Glutamatergic neuron (in vitro differentiated cells): ENCODE measurements around the gene ATP7B. TPM values are rescaled to one million over a fixed set of nuclear protein-coding genes. Genes with fewer than 3 reads are reported as not detected.

Source experiments
- DNase-seq: peaks from one replicate; pipeline ENCODE4 v3.0.0; 2022
- H3K27ac Mint-ChIP-seq: one replicate; pipeline ENCODE4 v1.8.0; 2020; ENCODE audit warnings: mild to moderate bottlenecking, mixed read lengths, inconsistent platforms; ENCODE audit not compliant: unreplicated experiment
- H3K27me3 Mint-ChIP-seq: one replicate; pipeline ENCODE4 v1.8.0; 2020; ENCODE audit warnings: mild to moderate bottlenecking, moderate library complexity, mixed read lengths, inconsistent platforms; ENCODE audit not compliant: unreplicated experiment
- H3K36me3 Mint-ChIP-seq: one replicate; pipeline ENCODE4 v1.8.0; 2020; ENCODE audit warnings: mild to moderate bottlenecking, mixed read lengths, inconsistent platforms; ENCODE audit not compliant: unreplicated experiment
- H3K4me1 Mint-ChIP-seq: one replicate; pipeline ENCODE4 v1.8.0; 2020; ENCODE audit warnings: mild to moderate bottlenecking, low read depth, mixed read lengths, inconsistent platforms; ENCODE audit not compliant: unreplicated experiment
- H3K4me3 Mint-ChIP-seq: one replicate; pipeline ENCODE4 v1.8.0; 2020; ENCODE audit warnings: mild to moderate bottlenecking, mixed read lengths, inconsistent platforms; ENCODE audit not compliant: unreplicated experiment
- H3K9me3 Mint-ChIP-seq: one replicate; pipeline ENCODE4 v1.8.0; 2020; ENCODE audit warnings: mild to moderate bottlenecking, moderate library complexity, mixed read lengths, inconsistent platforms; ENCODE audit not compliant: unreplicated experiment
- CTCF ChIP-seq: fragments of 200-600 bp; sonication (generic); IDR thresholded peaks from one replicate; pipeline ENCODE4 v1.5.0; 2021; ENCODE audit not compliant: partially characterized antibody, unreplicated experiment
- total RNA-seq: library from RNA; stranded (reverse); fragmentation: NEBNext Ultra II Directional; extraction: Animal tissue kit (Norgen Biotek cat#: 25700); gene quantifications from one replicate; pipeline ENCODE4 v1.2.1, GENCODE V29; 2021; ENCODE audit not compliant: unreplicated experiment

Gene ATP7B
- total RNA-seq, 1 donor from 2014 or later = 17.4 TPM

DNA sequence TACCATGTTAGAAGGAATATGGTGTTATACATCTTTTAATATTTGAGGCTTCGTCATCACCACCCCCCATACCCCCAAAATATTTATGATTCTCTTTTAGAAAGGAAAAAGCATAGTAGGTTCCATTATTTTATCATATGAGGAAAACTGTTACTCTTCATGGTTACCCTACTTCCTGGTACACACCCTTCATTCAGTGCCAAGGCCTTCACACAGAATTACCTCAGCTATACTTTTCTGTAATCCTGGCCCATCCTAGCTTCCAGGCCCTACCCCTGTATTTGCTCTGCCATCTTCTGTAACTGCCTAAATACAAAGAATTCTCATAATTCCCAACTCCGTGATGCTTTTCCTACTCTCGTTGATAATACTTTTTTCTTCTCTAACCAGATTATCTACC is 8.9 kb upstream of the ATP7B start:
- TF ChIP-seq CTCF = no peak
- no peak overlapping the region for H3K27ac Mint-ChIP-seq
- no peaks in the 10 kb centered on the region for H3K9me3 Mint-ChIP-seq
- H3K36me3 Mint-ChIP-seq = peaks cover 12% of the 10 kb centered on the region
- H3K4me3 Mint-ChIP-seq = no peak overlapping the region
- H3K4me1 Mint-ChIP-seq = no peaks in the 10 kb centered on the region
- no peaks in the 10 kb centered on the region for H3K27me3 Mint-ChIP-seq
- no peak for DNase-seq

DNA sequence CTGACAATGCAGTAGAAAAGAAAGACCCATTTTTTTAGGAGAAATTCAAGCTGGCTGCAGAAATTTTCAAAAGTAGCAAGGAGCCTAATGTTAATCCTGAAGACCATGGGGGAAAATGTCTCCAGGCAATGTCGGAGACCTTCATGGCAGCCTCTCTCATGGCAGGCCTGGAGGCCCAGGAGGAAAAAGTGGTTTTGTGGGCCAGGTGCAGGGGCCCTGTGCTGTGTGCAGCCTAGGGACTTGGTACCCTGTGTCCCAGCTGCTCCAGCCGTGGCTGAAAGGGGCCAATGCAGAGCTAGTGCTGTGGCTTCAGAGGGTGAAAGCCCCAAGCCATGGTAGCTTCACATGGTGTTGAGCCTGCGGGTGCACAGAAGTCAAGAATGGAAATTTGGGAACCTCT is 5.0 kb upstream of the ATP7B start:
- H3K4me3 Mint-ChIP-seq = no peak overlapping the region
- TF ChIP-seq CTCF = no peak
- peaks cover 3% of the 10 kb centered on the region for H3K4me1 Mint-ChIP-seq
- H3K27me3 Mint-ChIP-seq = peaks cover 5% of the 10 kb centered on the region
- no peak for DNase-seq
- H3K9me3 Mint-ChIP-seq = peaks cover 6% of the 10 kb centered on the region
- no peak overlapping the region for H3K27ac Mint-ChIP-seq
- peaks cover 10% of the 10 kb centered on the region for H3K36me3 Mint-ChIP-seq

GRCh38 chr13:52012512-52012836 is 1.2 kb upstream of the ATP7B start:
- H3K9me3 Mint-ChIP-seq = peaks cover 6% of the 10 kb centered on the region

DNA sequence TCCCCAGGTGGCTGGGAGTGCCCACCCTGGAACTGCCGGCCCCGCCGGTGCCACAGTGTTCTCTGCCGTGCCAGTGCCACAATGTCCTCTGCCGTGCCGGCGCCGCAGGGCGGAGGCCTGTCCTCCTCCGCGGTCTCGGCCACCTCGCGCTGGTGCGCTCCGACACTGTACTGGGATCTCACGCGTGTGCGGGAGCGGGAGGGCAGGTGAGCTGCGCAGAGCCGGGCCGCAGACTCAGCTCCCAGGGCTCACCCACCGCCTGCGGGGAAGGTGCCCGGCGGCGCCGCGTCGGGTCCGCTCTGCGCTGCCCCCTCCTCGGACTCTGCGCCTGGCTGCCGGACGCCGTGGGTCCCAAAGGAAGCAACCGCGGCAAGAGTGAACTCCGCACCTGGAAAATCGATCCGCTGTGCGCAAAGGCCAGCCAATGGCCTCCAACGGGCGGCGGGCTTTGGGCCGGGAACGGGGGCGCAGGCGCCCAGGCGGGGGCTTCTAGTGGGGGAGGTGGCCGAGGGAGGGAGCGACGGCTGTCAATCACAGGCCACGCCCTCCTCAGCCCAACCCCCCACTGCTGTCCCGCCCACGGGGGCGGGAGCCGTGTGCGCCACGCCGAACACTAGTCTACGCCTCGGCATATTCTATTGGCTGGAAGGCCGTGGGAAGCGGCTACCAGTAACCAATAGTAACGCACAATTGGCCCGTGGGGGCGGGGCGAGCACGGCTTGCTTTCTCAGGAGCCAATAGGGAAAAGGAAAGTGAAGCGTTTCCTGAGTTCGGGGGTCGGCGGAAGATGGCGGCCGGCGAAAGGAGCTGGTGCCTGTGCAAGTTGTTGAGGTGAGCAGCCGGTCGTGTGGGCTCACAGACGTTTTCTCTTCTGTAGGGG is 622 bp upstream of the ATP7B start, which contains the start of gene ALG11:
TSS of gene ALG11 (plus strand) at position 767 of the 880 bp plus-strand sequence. CDS start at position 788, 21 bp downstream.
- Mint-ChIP-seq H3K27ac (peak within 1 kb of the TSS; percentile 95), H3K27me3 (peaks cover 10% of the 10 kb centered on the region), H3K4me1 (peaks cover 6% of the 10 kb centered on the region), H3K4me3 (peak within 1 kb of the TSS; percentile 100), H3K36me3 (peaks cover 6% of the 10 kb centered on the region), H3K9me3 (peaks cover 6% of the 10 kb centered on the region)
- DNase-seq = peak; percentile 100
- no peak for TF ChIP-seq CTCF

More at GRCh38 chr13:52012512-52012836, 1.2 kb upstream of the ATP7B start:
- Mint-ChIP-seq H3K4me3 (peak overlapping the region; percentile 100), H3K27me3 (peaks cover 10% of the 10 kb centered on the region), H3K4me1 (peaks cover 6% of the 10 kb centered on the region), H3K27ac (peak overlapping the region; percentile 95), H3K36me3 (peaks cover 8% of the 10 kb centered on the region)
- DNase-seq = no peak
- no peak for TF ChIP-seq CTCF

- Mint-ChIP-seq H3K9me3 (peaks cover 13% of the 10 kb centered on the region), H3K4me3 (peak overlapping the region; percentile 20), H3K4me1 (peaks cover 6% of the 10 kb centered on the region), H3K36me3 (no peaks in the 10 kb centered on the region), H3K27ac (no peak overlapping the region), H3K27me3 (peaks cover 11% of the 10 kb centered on the region)
- TF ChIP-seq CTCF = no peak
- DNase-seq = no peak
Measured at GRCh38 chr13:52009946-52010345, 1.3 kb downstream of the ATP7B start.
